Measurements from ENCODE around the gene CA5A.

The CA5A gene

DNA sequence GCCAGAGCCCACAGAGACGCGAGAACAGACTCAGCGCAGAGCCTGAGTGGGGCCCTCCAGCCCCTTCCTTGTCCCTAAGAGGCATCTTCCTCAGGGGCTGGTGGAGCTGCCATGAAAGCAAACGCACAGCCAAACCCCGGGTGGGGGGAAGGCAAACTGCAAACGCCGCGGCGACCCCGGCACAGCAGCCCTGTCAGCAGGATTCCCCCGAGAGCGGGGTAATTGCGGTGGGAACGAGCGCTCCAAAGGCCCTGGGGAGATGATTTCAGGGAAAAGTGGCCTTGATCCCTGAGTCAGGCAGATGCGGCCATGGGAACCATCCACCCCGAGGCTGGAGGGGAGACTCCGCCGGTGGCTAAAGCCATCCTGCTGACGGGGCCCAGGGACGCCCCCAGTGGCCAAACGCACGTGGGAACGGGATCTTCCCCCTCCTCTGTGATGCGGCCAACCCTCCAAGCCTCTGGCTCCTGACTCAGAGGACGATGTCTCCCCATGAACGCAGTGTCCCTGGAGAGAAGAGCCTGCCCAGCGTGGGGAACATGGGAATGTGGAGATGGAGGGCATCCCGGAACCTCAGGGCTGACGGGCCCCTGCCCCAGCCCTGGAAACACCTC, 92.1 kb downstream of the CA5A start:
- TF ChIP-seq, protein P1, sequence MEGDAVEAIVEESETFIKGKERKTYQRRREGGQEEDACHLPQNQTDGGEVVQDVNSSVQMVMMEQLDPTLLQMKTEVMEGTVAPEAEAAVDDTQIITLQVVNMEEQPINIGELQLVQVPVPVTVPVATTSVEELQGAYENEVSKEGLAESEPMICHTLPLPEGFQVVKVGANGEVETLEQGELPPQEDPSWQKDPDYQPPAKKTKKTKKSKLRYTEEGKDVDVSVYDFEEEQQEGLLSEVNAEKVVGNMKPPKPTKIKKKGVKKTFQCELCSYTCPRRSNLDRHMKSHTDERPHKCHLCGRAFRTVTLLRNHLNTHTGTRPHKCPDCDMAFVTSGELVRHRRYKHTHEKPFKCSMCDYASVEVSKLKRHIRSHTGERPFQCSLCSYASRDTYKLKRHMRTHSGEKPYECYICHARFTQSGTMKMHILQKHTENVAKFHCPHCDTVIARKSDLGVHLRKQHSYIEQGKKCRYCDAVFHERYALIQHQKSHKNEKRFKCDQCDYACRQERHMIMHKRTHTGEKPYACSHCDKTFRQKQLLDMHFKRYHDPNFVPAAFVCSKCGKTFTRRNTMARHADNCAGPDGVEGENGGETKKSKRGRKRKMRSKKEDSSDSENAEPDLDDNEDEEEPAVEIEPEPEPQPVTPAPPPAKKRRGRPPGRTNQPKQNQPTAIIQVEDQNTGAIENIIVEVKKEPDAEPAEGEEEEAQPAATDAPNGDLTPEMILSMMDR (IDR thresholded peaks at IDR 0.05; ENCODE audit: control insufficient read depth, insufficient read depth, low read depth, low read length, missing control alignments), result no peak
- H3K4me3 ChIP-seq (ENCODE audit: control insufficient read depth, low read depth, low read length), result no peak overlapping the region
- no peak for DNase-seq (ENCODE audit: low read depth)

DNA sequence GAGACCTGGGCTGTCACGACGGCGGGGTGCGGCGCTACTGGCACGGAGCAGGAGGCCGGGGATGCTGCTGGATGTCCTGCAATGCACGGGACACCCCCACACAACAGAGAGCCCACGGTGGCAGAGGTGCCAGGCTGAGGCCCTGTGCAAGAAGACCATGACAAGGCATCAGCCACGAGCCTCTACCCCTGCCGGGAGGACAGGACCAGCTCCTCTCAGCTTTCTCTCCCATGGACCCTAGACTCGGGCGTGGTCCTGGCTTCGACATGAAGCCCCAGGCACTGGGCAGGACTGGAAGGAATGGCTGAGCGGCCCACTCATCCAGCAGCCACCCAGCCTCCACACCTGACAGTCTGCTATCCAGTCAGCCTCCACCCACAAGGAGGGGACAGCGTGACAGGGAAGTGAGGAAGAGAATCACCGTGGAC, 92.6 kb downstream of the CA5A start:
- no peak for DNase-seq (ENCODE audit: low read depth)
- H3K4me3 ChIP-seq (ENCODE audit: control insufficient read depth, low read depth, low read length), result no peak overlapping the region
- TF ChIP-seq, protein P1 (IDR thresholded peaks at IDR 0.05; ENCODE audit: control insufficient read depth, insufficient read depth, low read depth, low read length, missing control alignments), result no peak

DNA sequence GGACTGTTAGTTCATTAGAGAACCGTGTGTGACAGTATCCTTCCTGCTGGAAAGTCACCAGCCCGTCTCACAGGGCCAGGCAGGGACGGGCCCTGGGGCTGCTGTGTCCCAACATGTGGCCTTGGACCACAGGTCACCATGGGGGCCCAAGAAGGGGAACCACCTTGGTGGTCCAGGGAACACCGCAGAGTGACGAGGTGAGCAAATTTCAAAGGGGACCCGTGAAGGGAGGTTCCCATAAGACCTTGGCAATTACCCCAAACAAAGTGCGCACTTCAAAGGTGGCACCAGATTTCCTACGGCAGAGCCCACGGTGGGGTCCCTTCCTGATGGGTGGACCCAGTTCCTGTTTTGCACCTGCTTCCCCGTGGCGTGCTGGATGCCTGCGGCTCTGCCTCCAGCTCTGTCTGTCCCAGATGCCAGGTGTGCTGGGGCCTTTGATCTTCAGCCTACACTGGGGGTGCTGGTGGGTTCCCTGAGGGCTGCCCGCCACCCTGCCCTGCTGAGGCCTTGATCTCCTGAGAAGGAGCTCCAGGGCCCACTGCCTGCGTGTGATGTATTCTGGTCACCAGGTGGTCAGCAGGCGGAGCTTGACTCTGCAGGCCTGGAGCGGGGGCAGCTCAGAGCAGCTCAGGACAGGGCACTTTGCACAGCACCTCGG, 94.0 kb downstream of the CA5A start:
- DNase-seq (ENCODE audit: low read depth), result no peak
- TF ChIP-seq, protein P1 (IDR thresholded peaks at IDR 0.05; ENCODE audit: control insufficient read depth, insufficient read depth, low read depth, low read length, missing control alignments), result no peak
- no peak overlapping the region for H3K4me3 ChIP-seq (ENCODE audit: control insufficient read depth, low read depth, low read length)

DNA sequence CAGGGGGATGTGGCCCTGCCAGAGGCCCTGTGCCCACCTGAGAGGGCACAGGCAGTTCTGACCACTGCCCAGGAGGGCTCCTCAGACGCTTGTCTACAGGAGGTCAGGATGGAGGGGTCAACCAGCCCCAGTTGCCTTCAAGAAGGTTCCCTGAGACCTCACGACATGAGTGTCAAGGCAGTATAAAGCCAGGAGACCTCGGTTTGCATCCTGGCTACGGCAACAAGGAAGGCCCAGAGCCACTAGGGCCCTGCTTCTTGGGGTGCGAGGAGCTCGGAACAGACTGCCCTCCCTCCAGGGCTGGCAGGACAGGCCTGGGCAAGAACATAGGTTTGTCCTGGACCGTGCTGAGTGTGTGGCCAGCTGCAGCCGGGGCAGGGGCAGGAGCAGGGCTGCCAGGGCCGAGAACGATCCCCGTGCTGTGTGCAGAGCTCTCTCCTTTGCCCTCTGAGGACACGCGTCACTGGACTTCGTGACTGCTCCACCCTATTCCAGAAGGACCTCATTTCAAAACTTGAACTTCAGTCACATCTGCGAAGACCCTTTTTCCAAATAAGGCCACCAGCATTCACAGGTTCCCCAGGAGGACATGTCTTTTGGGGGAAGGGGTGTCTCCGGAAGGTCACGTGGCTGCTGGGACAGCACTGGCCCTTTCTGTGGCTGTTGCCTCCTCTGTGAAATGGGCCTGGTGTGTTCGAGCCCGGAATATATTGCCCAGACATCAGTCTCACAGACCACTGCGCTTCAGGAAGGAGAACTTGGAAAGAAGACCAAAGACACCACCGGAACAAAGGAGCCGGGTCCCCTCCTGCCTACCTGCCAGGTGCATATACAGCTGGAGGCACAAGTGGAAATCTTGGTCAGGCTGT, 94.8 kb downstream of the CA5A start:
- no peak for DNase-seq (ENCODE audit: low read depth)
- TF ChIP-seq, protein P1 (IDR thresholded peaks at IDR 0.05; ENCODE audit: control insufficient read depth, insufficient read depth, low read depth, low read length, missing control alignments), result no peak
- H3K4me3 ChIP-seq (ENCODE audit: control insufficient read depth, low read depth, low read length), result no peak overlapping the region

DNA sequence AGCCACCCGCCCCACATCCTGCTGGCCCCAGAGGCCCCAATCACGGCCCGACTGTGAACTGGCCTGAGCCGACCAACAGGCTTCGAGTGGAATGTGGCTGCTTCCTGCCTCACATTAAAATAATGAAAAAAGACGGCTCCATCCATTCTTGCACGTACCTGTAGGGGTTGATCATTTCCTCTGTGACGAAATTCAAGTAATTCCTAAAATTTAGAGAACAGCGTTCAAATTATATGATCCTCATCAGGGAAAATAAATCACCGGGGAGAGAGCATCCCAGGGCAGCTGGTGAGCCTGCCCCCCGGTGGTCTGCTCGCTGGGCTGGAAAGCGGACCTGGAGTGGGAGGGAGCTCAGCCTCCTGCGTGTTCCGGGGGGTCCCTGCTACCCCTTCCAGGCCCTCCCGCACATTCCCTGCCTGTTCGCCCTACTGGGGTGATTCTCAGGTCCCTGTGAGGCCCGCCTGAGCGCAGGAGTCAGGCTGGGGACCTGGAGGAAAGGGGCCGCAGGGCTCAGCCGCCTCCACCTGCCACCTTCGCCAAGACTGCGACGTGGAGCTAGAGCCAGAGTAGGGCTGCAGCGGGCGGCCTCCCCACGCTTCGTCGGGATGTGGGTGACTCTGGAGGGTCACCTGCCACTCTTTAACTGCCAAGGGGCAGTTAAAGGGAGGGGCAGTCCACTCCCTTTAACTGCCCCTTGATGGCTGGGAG, 95.9 kb downstream of the CA5A start:
- TF ChIP-seq, protein P1 (IDR thresholded peaks at IDR 0.05; ENCODE audit: control insufficient read depth, insufficient read depth, low read depth, low read length, missing control alignments), result no peak
- DNase-seq (ENCODE audit: low read depth), result no peak

More for the DNA sequence above, 95.9 kb downstream of the CA5A start:
- no peak overlapping the region for H3K4me3 ChIP-seq (ENCODE audit: control insufficient read depth, low read depth, low read length)

Data from AG09309 (cell line).